Tibial nerve (tissue), 3 donors: ENCODE measurements around the gene SSTR4.

Source experiments
- CTCF ChIP-seq, 5 experiments: fragments of 200-600 bp in 3 of 5; fragments of 450-650 bp in 2 of 5; sonication (generic) in 3 of 5; IDR thresholded peaks; one replicate each; pipeline ENCODE4 v1.5.1; 2016 to 2019; ENCODE audit warnings: antibody characterized with exemption in 5 of 5, mild to moderate bottlenecking in 3 of 5, moderate library complexity in 2 of 5
- POLR2A ChIP-seq, 2 donors: fragments of 450-650 bp; IDR thresholded peaks; one replicate each; pipeline ENCODE4 v1.6.1; 2017; ENCODE audit warnings: antibody characterized with exemption in 2 of 2, mild to moderate bottlenecking in 2 of 2, moderate library complexity in 2 of 2

GRCh38 chr20:23058240-23058639 is 23.1 kb downstream of the SSTR4 start:
- TF ChIP-seq CTCF (IDR thresholded peaks at IDR 0.05) = no peak
- TF ChIP-seq POLR2A (IDR thresholded peaks at IDR 0.05) = no peak
